Stimulated activated CD8-positive, alpha-beta memory T cell treated with anti-CD3 and anti-CD28 coated beads, Interleukin-12 subunit alpha, Interleukin-12 subunit beta, amount 100 ng/mL, for 24 hours (primary cell): Measurements from ENCODE around the gene TMEM95.
"Not testable (repeated sequence)": the region's sequence is repeated elsewhere in the genome, so short reads cannot be mapped to it uniquely, and the experiment has no call there.

Experiments
- DNase-seq: peaks from one replicate; pipeline ENCODE4 v3.0.0-alpha.2; 2020; ENCODE audit errors: extremely low read depth

Gene TMEM95

DNA sequence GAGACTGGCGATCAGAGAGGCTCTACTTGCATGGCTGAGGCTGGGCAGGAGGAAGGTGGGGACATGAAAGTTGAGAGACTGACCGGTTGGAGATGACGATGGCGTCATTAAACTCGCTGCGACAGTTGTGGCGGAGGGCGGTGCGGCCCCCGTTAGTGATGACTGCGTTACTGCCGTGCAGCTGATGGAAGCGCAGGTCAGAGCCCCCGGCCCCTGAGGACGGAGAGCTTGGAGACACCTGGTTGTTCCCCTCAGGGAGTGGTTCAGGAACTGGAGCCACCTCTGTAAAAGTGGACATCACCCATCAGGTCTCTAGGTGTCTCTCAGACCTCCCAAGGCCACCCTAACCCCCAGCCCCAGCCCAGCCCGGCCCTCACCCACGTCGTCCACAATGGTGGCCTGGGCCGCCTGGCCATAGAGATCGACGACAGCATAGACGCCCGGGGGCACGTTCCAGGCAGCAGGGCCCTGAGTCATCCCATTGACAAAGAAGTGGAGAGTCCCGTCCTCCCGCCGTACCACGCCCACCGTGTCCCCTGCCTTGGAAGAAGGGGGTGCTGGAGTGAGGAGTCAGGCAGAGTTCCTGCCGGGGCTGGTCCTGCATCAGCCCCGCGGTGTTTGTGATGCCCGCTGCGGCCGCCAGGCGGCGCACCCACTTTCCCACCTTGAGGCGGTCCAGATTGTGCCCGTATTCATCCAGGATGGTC, 31.1 kb upstream of the TMEM95 start:
- no peak for DNase-seq

DNA sequence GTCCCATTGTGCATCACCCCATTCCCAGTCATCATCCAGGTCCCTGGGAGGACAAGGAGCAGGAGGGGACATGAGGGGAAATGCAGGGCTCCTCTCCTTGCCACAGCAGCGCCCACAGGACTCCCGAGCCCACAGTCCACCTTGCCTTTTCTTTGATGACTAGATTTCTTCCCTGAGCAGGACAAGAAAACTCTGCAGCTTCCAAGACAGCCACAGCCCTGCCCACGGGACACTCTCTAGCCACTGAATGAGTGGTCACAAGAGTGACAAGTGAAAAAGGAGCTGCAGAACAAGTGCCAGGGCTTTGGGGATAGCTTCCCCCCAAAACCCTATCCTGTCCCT, 30.5 kb upstream of the TMEM95 start:
- no peak for DNase-seq

GRCh38 chr17:7325031-7325528, 29.9 kb upstream of the TMEM95 start:
- DNase-seq = no peak

DNA sequence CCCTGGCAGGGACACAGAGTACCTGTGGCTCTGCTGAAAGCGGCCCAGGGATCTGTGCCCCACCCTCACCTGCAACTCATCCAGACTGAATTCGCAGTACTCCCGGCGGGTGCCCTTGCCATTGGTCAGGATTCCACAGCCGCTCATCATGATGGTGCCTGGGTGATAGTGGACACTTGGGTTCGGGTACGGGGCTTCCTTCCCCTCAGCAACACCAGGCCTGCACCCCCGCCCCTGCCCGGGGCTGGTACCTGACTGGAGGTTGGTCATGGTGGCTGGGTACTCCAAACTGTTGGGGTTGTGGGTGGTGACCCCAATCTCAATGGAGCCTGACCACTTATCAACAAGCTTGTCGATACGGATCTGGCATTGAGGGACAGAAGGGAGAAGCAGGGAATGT, 28.8 kb upstream of the TMEM95 start:
- no peak for DNase-seq

GRCh38 chr17:7327056-7327455, 27.9 kb upstream of the TMEM95 start:
- DNase-seq = no peak

DNA sequence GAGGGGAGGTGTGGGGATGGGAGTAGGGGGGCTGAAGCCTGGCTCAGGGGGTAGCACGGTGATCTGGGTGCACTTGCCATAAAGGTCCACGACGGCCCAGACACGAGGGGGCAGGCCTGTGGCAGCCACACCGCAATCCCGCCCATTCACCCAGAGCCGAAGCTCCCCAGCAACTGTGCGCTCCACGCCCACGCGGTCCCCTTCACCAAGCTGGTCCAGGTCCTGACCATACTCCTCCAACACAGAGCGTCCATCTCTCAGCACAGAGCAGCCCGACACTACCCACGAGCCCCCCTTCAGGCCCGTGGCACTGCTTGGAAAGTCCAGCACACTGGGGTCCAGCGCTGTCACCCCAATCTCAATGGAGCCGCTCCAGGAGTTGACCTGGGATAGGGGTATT, 27.5 kb upstream of the TMEM95 start:
- no peak for DNase-seq

DNA sequence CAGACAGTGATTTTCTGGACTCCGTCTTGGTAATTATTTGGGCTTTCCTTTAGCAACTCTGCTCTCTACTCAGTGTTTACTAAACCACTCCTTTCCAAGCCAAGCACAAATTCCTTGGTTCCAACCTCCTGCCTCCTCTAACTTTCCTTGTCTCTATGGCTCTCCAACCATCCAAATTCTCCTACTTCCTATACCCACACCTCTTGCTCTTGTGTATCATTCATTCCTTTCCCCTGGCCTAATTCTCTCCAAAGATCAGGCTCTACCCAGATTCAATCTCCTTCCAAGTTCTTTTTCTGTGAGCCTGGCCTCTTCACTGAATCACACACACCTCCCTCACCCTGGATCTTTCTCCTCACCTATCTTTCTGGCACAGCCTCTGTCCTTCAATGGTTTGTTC, 26.9 kb upstream of the TMEM95 start:
- DNase-seq = no peak

- DNase-seq = no peak
These were observed 26.0 kb upstream of the TMEM95 start, which contains the start of gene NEURL4 for GRCh38 chr17:7328840-7329373. Gene NEURL4 (minus strand): TSS chr17:7329335. CDS start chr17:7329312, 23 bp downstream.

GRCh38 chr17:7329374-7329996, 25.5 kb upstream of the TMEM95 start:
- peak; percentile 88 for DNase-seq

- DNase-seq = peak; percentile 53
These were observed 24.8 kb upstream of the TMEM95 start for GRCh38 chr17:7329997-7330637.

GRCh38 chr17:7330638-7331015, 24.3 kb upstream of the TMEM95 start:
- no peak for DNase-seq

GRCh38 chr17:7332111-7332510, 22.8 kb upstream of the TMEM95 start:
- no peak for DNase-seq

GRCh38 chr17:7332600-7333069, 22.3 kb upstream of the TMEM95 start:
- not testable (repeated sequence) for DNase-seq

- DNase-seq = no peak
These were observed 19.9 kb upstream of the TMEM95 start for GRCh38 chr17:7334938-7335538.

- DNase-seq = not testable (repeated sequence)
These were observed 19.2 kb upstream of the TMEM95 start for GRCh38 chr17:7335765-7336164.

DNA sequence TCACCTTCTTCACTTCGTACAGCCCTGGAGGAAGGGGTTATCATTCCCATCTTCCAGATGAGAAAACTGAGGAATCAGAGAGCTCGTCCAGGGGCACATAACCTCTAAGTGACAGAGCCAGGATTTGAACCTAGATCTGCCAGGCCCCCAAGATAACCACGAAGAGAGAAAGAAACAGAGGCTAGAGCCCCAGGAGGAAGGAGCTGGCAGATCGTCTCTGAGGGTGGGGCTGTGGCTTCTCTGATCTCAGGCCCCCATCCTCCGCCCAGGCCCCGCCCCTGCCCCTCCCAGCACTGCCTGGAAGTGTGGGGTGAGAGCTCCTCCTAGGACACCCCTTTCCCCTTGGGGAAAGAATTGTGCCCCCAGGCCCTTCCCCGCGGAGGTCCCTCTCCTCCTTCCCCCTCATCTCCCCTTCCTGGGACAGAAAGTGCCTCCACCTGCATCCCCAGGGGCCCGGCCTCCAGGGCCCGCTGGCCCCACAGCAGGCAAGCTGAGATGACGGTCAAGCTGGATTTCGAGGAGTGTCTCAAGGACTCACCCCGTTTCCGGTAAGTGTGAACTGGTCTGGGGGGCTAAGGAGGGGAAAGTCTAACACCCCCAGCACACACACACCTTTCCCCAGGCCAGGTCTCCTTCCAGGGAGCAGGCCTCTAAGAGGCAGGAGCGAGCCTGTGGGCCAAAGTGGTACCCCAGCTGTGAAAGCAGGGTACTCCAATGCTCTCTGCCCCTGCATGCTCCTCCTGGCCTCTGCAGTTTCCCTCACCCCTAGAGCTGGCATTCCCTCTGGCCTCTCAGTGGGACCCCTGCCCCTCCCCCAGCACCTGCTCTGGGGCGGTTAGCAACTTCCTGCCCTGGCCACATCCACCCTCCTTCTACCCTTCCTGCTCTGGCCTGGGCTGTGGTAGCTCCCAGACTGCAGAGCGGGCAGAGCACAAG, 18.4 kb upstream of the TMEM95 start, which contains the start of gene ACAP1:
ACAP1 (plus strand) TSS at position 290 of the 936 bp plus-strand sequence; CDS start at position 496, 206 bp downstream.
- DNase-seq = peak; percentile 65

DNA sequence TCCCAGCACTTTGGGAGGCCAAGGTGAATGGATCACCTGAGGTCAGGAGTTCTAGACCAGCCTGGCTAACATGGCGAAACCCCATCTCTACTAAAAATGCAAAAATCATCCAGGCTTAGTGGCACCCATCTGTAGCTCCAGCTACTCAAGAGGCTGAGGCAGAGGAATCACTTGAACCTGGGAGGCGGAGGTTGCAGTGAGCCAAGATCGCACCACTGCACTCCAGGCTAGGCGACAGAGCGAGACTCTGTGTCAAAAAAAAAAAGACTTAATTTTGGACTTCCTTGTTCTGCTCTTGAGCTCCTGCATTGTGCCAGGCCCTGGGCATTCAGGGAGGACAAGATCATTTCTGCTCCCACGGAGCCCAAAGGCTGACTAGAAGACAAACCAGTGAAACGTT, 17.4 kb upstream of the TMEM95 start:
- DNase-seq = not testable (repeated sequence)

DNA sequence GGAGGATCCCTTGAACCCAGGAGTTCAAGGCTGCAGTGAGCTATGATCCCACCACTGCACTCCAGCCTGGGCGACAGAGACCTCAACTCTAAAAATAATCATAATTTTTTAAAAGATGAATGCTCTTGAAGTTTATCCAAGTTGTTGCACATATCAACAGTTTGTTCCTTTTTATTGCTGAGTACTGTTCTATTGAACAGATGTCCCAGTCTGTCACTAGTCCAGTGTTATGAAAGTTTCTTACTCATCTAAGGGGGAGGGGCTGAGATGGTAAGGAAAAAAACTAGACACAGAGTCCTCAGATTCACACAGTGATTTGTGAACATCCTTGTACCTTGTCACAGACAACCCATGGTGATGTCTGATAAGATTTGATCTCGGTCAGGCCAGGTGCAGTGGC, 14.8 kb upstream of the TMEM95 start:
- DNase-seq = no peak

- no peak for DNase-seq
These were observed 13.1 kb upstream of the TMEM95 start for GRCh38 chr17:7341842-7342241.

DNA sequence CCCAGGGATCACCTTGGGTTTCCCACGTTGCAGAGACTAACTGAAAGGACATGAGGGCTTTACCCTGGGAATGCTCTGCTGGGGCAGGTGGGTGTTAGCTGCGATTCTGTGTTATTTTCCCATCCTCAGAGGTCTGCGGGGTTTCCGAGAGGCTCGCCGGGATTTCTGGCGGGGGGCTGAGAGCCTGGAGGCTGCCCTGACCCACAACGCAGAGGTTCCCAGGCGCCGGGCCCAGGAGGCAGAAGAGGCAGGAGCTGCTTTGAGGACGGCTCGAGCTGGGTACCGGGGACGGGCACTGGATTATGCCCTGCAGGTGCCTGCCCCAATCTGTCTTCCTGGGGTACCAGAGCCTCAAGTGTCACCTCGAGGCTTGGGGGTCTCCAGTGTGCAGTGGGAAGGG, 11.7 kb upstream of the TMEM95 start:
- no peak for DNase-seq
